PFSK-1 (cell line): ENCODE data around the gene TNC.

Experiments used
- FOXP2 ChIP-seq: optimal IDR thresholded peaks from 2 replicates; pipeline ENCODE3; 2011; ENCODE audit warnings: borderline replicate concordance, control low read depth, inconsistent platforms; ENCODE audit not compliant: insufficient read depth; ENCODE audit errors: extremely low read length, extremely low read depth
- POLR2AphosphoS5 ChIP-seq: IDR thresholded peaks from 2 replicates; pipeline ENCODE4 v1.6.1; 2012; ENCODE audit warnings: low read depth, mild to moderate bottlenecking, control low read depth, low read length, moderate library complexity
- SIN3A ChIP-seq: IDR thresholded peaks from 2 replicates; pipeline ENCODE4 v1.6.1; 2012; ENCODE audit warnings: mild to moderate bottlenecking, low read length, moderate library complexity, borderline replicate concordance; ENCODE audit not compliant: insufficient read depth
- TAF1 ChIP-seq: IDR thresholded peaks from 2 replicates; pipeline ENCODE4 v1.6.1; 2012; ENCODE audit warnings: low read length, control low read depth, borderline replicate concordance; ENCODE audit not compliant: insufficient read depth
- TF ChIP-seq, protein P1 (sequence below), 2 experiments: IDR thresholded peaks; 2 replicates each; pipeline versions ENCODE4 v1.6.1 to v1.8.0; 2011 to 2012; ENCODE audit warnings: low read depth in 2 of 2, low read length in 2 of 2, control low read depth in 1 of 2, inconsistent platforms in 1 of 2, mild to moderate bottlenecking in 1 of 2, moderate library complexity in 1 of 2; ENCODE audit not compliant: insufficient read depth in 1 of 2

TNC gene

DNA sequence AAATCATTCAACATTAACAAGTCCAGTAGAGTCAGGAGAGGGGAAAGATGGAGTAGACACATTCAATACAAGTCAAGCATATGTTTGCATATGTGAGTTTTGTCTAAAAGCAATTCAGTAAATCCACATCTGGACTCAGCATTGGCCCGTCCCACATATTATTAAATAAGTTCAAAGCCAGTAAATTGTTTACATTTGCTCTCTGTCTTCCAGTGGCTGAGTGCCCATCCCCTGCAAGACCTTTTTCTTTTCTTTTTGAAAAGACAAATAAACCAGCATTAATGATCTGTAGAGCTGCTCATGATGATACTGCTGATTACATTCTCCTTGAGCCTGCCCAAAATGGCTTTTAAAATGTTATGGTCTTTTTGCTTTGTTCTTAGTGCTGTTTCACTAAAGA lies 71.1 kb downstream of the TNC start:
- no peak for TF ChIP-seq FOXP2

DNA sequence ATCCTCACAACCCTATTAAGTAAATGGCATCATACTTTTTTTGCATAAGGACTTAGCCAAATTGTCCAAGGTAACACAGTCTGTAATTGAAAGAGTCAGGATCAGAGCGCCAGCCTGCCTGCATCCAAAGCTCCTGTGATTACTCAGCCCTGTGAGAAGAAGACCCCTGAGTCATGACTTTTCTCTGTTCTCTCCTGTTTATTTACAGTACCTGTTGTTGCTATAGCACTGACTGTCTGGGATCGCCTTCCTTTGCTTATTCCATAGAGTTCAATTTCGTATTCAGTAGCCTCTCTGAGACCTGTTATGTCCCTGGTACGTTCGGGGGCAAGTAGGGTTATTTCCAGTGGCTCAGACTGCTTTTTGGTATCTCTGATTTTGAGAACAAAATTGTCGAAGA lies 71.8 kb downstream of the TNC start:
- TF ChIP-seq, protein P1, sequence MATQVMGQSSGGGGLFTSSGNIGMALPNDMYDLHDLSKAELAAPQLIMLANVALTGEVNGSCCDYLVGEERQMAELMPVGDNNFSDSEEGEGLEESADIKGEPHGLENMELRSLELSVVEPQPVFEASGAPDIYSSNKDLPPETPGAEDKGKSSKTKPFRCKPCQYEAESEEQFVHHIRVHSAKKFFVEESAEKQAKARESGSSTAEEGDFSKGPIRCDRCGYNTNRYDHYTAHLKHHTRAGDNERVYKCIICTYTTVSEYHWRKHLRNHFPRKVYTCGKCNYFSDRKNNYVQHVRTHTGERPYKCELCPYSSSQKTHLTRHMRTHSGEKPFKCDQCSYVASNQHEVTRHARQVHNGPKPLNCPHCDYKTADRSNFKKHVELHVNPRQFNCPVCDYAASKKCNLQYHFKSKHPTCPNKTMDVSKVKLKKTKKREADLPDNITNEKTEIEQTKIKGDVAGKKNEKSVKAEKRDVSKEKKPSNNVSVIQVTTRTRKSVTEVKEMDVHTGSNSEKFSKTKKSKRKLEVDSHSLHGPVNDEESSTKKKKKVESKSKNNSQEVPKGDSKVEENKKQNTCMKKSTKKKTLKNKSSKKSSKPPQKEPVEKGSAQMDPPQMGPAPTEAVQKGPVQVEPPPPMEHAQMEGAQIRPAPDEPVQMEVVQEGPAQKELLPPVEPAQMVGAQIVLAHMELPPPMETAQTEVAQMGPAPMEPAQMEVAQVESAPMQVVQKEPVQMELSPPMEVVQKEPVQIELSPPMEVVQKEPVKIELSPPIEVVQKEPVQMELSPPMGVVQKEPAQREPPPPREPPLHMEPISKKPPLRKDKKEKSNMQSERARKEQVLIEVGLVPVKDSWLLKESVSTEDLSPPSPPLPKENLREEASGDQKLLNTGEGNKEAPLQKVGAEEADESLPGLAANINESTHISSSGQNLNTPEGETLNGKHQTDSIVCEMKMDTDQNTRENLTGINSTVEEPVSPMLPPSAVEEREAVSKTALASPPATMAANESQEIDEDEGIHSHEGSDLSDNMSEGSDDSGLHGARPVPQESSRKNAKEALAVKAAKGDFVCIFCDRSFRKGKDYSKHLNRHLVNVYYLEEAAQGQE (IDR thresholded peaks at IDR 0.05; ENCODE audit: insufficient read depth in 1 of 2, low read depth in 2 of 2, low read length in 2 of 2) = no peak
- TF ChIP-seq SIN3A (no peak), FOXP2 (no peak), POLR2AphosphoS5 (no peak)

- TF ChIP-seq TAF1 (no peak), FOXP2 (no peak), POLR2AphosphoS5 (no peak), SIN3A (no peak)
- TF ChIP-seq, protein P1 (IDR thresholded peaks at IDR 0.05; ENCODE audit: insufficient read depth in 1 of 2, low read depth in 2 of 2, low read length in 2 of 2) = no peak
Measured at GRCh38 chr9:115043632-115044031, 74.3 kb downstream of the TNC start.

GRCh38 chr9:115042781-115043509 lies 75.0 kb downstream of the TNC start:
- no peak for TF ChIP-seq POLR2AphosphoS5
- no peak for TF ChIP-seq TAF1
- TF ChIP-seq SIN3A = no peak
- TF ChIP-seq, protein P1 (IDR thresholded peaks at IDR 0.05; ENCODE audit: insufficient read depth in 1 of 2, low read depth in 2 of 2, low read length in 2 of 2) = no peak
- no peak for TF ChIP-seq FOXP2

GRCh38 chr9:115039516-115040120 lies 78.3 kb downstream of the TNC start:
- no peak for TF ChIP-seq POLR2AphosphoS5
- no peak for TF ChIP-seq FOXP2
- no peak for TF ChIP-seq SIN3A
- no peak for TF ChIP-seq TAF1
- TF ChIP-seq, protein P1 (IDR thresholded peaks at IDR 0.05; ENCODE audit: insufficient read depth in 1 of 2, low read depth in 2 of 2, low read length in 2 of 2) = no peak
